ENCODE data around the gene OR56A1. TPM values are rescaled to one million over a fixed set of nuclear protein-coding genes. Genes with fewer than 3 reads are reported as not detected.

OR56A1 gene
- total RNA-seq, 2 donors from 2014 or later = not detected

GRCh38 chr11:6012035-6012668 lies 18.4 kb downstream of the OR56A1 start:
- Mint-ChIP-seq H3K4me1 (no peaks in the 10 kb centered on the region), H3K27ac (no peak overlapping the region), H3K36me3 (ENCODE audit: low read depth) (no peaks in the 10 kb centered on the region), H3K9me3 (no peaks in the 10 kb centered on the region), H3K4me3 (no peak overlapping the region), H3K27me3 (peaks cover 7% of the 10 kb centered on the region)
- ATAC-seq (replicated peaks) = no peak

GRCh38 chr11:6006846-6007245 lies 23.7 kb downstream of the OR56A1 start, which contains the start of gene OR56A4:
TSS of gene OR56A4 (minus strand) at chr11:6006946. CDS start at chr11:6002992, 3,954 bp downstream.
- H3K9me3 Mint-ChIP-seq = no peaks in the 10 kb centered on the region
- no peak within 1 kb of the TSS for H3K4me3 Mint-ChIP-seq
- H3K27ac Mint-ChIP-seq = no peak within 1 kb of the TSS
- no peak for ATAC-seq (replicated peaks)
- H3K4me1 Mint-ChIP-seq = no peaks in the 10 kb centered on the region
- no peaks in the 10 kb centered on the region for H3K36me3 Mint-ChIP-seq (ENCODE audit: low read depth)
- H3K27me3 Mint-ChIP-seq = peaks cover 8% of the 10 kb centered on the region

GRCh38 chr11:6006395-6006794 lies 24.2 kb downstream of the OR56A1 start:
- H3K4me1 Mint-ChIP-seq = no peaks in the 10 kb centered on the region
- ATAC-seq (replicated peaks) = peak; percentile 68
- H3K36me3 Mint-ChIP-seq (ENCODE audit: low read depth) = no peaks in the 10 kb centered on the region
- no peaks in the 10 kb centered on the region for H3K9me3 Mint-ChIP-seq
- no peak overlapping the region for H3K4me3 Mint-ChIP-seq
- no peak overlapping the region for H3K27ac Mint-ChIP-seq
- peaks cover 8% of the 10 kb centered on the region for H3K27me3 Mint-ChIP-seq

- no peaks in the 10 kb centered on the region for H3K36me3 Mint-ChIP-seq (ENCODE audit: low read depth)
- ATAC-seq (replicated peaks) = no peak
- H3K4me3 Mint-ChIP-seq = no peak overlapping the region
- no peaks in the 10 kb centered on the region for H3K4me1 Mint-ChIP-seq
- no peaks in the 10 kb centered on the region for H3K9me3 Mint-ChIP-seq
- H3K27ac Mint-ChIP-seq = no peak overlapping the region
- H3K27me3 Mint-ChIP-seq = peaks cover 11% of the 10 kb centered on the region
Measured at GRCh38 chr11:6002202-6002699, 28.3 kb downstream of the OR56A1 start.

- H3K4me1 Mint-ChIP-seq = no peaks in the 10 kb centered on the region
Measured at GRCh38 chr11:5994791-5995190, 35.8 kb downstream of the OR56A1 start.

GRCh38 chr11:5992604-5993251 lies 37.8 kb downstream of the OR56A1 start:
- peaks cover 4% of the 10 kb centered on the region for H3K27me3 Mint-ChIP-seq
- no peak for ATAC-seq (replicated peaks)
- H3K4me3 Mint-ChIP-seq = no peak overlapping the region
- no peaks in the 10 kb centered on the region for H3K36me3 Mint-ChIP-seq (ENCODE audit: low read depth)
- no peak overlapping the region for H3K27ac Mint-ChIP-seq
- no peaks in the 10 kb centered on the region for H3K4me1 Mint-ChIP-seq
- H3K9me3 Mint-ChIP-seq = no peaks in the 10 kb centered on the region

More at GRCh38 chr11:5994791-5995190, 35.8 kb downstream of the OR56A1 start:
- Mint-ChIP-seq H3K27ac (no peak overlapping the region), H3K9me3 (no peaks in the 10 kb centered on the region), H3K27me3 (peaks cover 10% of the 10 kb centered on the region), H3K36me3 (ENCODE audit: low read depth) (no peaks in the 10 kb centered on the region), H3K4me3 (no peak overlapping the region)
- ATAC-seq (replicated peaks) = no peak

- H3K36me3 Mint-ChIP-seq (ENCODE audit: low read depth) = no peaks in the 10 kb centered on the region
- no peaks in the 10 kb centered on the region for H3K9me3 Mint-ChIP-seq
- no peak overlapping the region for H3K4me3 Mint-ChIP-seq
- H3K27me3 Mint-ChIP-seq = peaks cover 8% of the 10 kb centered on the region
- no peaks in the 10 kb centered on the region for H3K4me1 Mint-ChIP-seq
- ATAC-seq (replicated peaks) = no peak
- no peak overlapping the region for H3K27ac Mint-ChIP-seq
Measured at GRCh38 chr11:5992150-5992549, 38.4 kb downstream of the OR56A1 start.

GRCh38 chr11:5989203-5989602 lies 41.4 kb downstream of the OR56A1 start:
- H3K27ac Mint-ChIP-seq = no peak overlapping the region
- H3K4me3 Mint-ChIP-seq = no peak overlapping the region
- H3K4me1 Mint-ChIP-seq = no peaks in the 10 kb centered on the region
- no peak for ATAC-seq (replicated peaks)
- peaks cover 11% of the 10 kb centered on the region for H3K27me3 Mint-ChIP-seq
- H3K9me3 Mint-ChIP-seq = no peaks in the 10 kb centered on the region
- no peaks in the 10 kb centered on the region for H3K36me3 Mint-ChIP-seq (ENCODE audit: low read depth)

- no peak within 1 kb of the TSS for H3K4me3 Mint-ChIP-seq
- peaks cover 3% of the 10 kb centered on the region for H3K9me3 Mint-ChIP-seq
Measured at GRCh38 chr11:5986885-5987284, 43.7 kb downstream of the OR56A1 start, which contains the start of gene OR52L1. TSS of gene OR52L1 (minus strand) at chr11:5986985. CDS start at chr11:5986930, 55 bp downstream.

GRCh38 chr11:5983443-5983842 lies 47.1 kb downstream of the OR56A1 start:
- no peak overlapping the region for H3K4me3 Mint-ChIP-seq
- H3K27me3 Mint-ChIP-seq = peaks cover 12% of the 10 kb centered on the region
- H3K4me1 Mint-ChIP-seq = no peaks in the 10 kb centered on the region
- peaks cover 7% of the 10 kb centered on the region for H3K9me3 Mint-ChIP-seq
- no peaks in the 10 kb centered on the region for H3K36me3 Mint-ChIP-seq (ENCODE audit: low read depth)
- no peak for ATAC-seq (replicated peaks)
- H3K27ac Mint-ChIP-seq = no peak overlapping the region

More at GRCh38 chr11:5986885-5987284, 43.7 kb downstream of the OR56A1 start, which contains the start of gene OR52L1:
- H3K27me3 Mint-ChIP-seq = peaks cover 15% of the 10 kb centered on the region
- ATAC-seq (replicated peaks) = no peak
- no peak within 1 kb of the TSS for H3K27ac Mint-ChIP-seq
- H3K36me3 Mint-ChIP-seq (ENCODE audit: low read depth) = no peaks in the 10 kb centered on the region
- no peaks in the 10 kb centered on the region for H3K4me1 Mint-ChIP-seq

GRCh38 chr11:5973530-5973929 lies 57.0 kb downstream of the OR56A1 start:
- Mint-ChIP-seq H3K27ac (no peak overlapping the region), H3K27me3 (no peaks in the 10 kb centered on the region), H3K9me3 (peaks cover 5% of the 10 kb centered on the region), H3K36me3 (ENCODE audit: low read depth) (no peaks in the 10 kb centered on the region), H3K4me1 (peaks cover 5% of the 10 kb centered on the region), H3K4me3 (peak overlapping the region; percentile 14)
- no peak for ATAC-seq (replicated peaks)

Other genes starting within 250 kb of the OR56A1 start
- gene OR52N5, start 247.4 kb downstream of the OR56A1 start, total RNA-seq = not detected
- gene OR52N1, start 239.5 kb downstream of the OR56A1 start, total RNA-seq = under 1 TPM in 1 of 2 donors, not detected in 1; 0.09 TPM
- gene OR52N2, start 221.8 kb downstream of the OR56A1 start, total RNA-seq = not detected
- gene OR52E6, start 188.9 kb downstream of the OR56A1 start, total RNA-seq = not detected
- not detected for gene OR52E8, start 173.1 kb downstream of the OR56A1 start, total RNA-seq
- gene OR52E4, start 150.1 kb downstream of the OR56A1 start, total RNA-seq = not detected
- gene OR52E5, start 137.6 kb downstream of the OR56A1 start, total RNA-seq = not detected
- gene OR56A3, start 88.5 kb downstream of the OR56A1 start, total RNA-seq = not detected
- gene OR56A5, start 62.3 kb downstream of the OR56A1 start, total RNA-seq = not detected
- not detected for gene OR52L1, start 43.8 kb downstream of the OR56A1 start, total RNA-seq
- gene OR56A4, start 23.8 kb downstream of the OR56A1 start, total RNA-seq = not detected
- gene OR56B4, start 76.9 kb upstream of the OR56A1 start, total RNA-seq = not detected
- not detected for gene OR52B2, start 139.6 kb upstream of the OR56A1 start, total RNA-seq
- gene OR52W1, start 168.5 kb upstream of the OR56A1 start, total RNA-seq = not detected
- not detected for gene C11orf42, start 174.8 kb upstream of the OR56A1 start, total RNA-seq
- gene FHIP1B, start 203.9 kb upstream of the OR56A1 start, total RNA-seq = 10 to 100 TPM; 16.9 to 25.4 TPM
- gene CNGA4, start 208.3 kb upstream of the OR56A1 start, total RNA-seq = under 1 TPM in 1 of 2 donors, not detected in 1; 0.24 TPM
- gene CCKBR, start 229.1 kb upstream of the OR56A1 start, total RNA-seq = not detected

All from activated T-helper 17 cell treated with anti-CD3 and anti-CD28 coated beads, Interleukin-2, amount 50 U/mL, for 72 hours (primary cell).